H1 (cell line): ENCODE data around the gene EBF3. TPM values are rescaled to one million over a fixed set of nuclear protein-coding genes. Genes with fewer than 3 reads are reported as not detected.

Experiments
- ATF3 ChIP-seq: IDR thresholded peaks from 2 replicates; pipeline ENCODE4 v1.6.1; 2011; ENCODE audit warnings: low read depth, mild to moderate bottlenecking, low read length; ENCODE audit not compliant: insufficient read depth
- BCL11A ChIP-seq, 2 experiments: IDR thresholded peaks; one replicate each; pipeline ENCODE4 v1.6.1; 2011; ENCODE audit warnings: low read depth in 2 of 2, low read length in 2 of 2, mild to moderate bottlenecking in 2 of 2
- CHD7 ChIP-seq: fragments of 300-600 bp; sonication (generic); IDR thresholded peaks from 2 replicates; pipeline ENCODE4 v1.7.1; 2012; ENCODE audit warnings: low read length, moderate library complexity, mild to moderate bottlenecking, inconsistent platforms; ENCODE audit not compliant: insufficient replicate concordance
- HDAC2 ChIP-seq, 2 experiments: fragments of 300-600 bp in 1 of 2; sonication (generic) in 1 of 2; IDR thresholded peaks; 2 replicates each; pipeline ENCODE4 v1.6.1; 2011 to 2012; ENCODE audit warnings: low read depth in 2 of 2, low read length in 2 of 2, mild to moderate bottlenecking in 2 of 2, moderate library complexity in 2 of 2, borderline replicate concordance in 1 of 2, inconsistent platforms in 1 of 2
- KDM5A ChIP-seq: fragments of 200-600 bp; IDR thresholded peaks from 2 replicates; pipeline ENCODE4 v1.7.1; 2012; ENCODE audit warnings: mild to moderate bottlenecking, low read length, inconsistent platforms, mixed read lengths
- NRF1 ChIP-seq: IDR thresholded peaks from 2 replicates; pipeline ENCODE4 v1.6.1; 2011; ENCODE audit warnings: mild to moderate bottlenecking, low read depth, low read length, improper control_type of control experiment
- PHF8 ChIP-seq: fragments of 200-600 bp; sonication (generic); conservative IDR thresholded peaks from 2 replicates; pipeline ENCODE4 v1.7.1; 2012; ENCODE audit warnings: low read depth, mild to moderate bottlenecking, inconsistent platforms, low read length, moderate library complexity
- POLR2A ChIP-seq, 2 experiments: IDR thresholded peaks; 1 replicate in 1 of 2; 2 replicates in 1 of 2; pipeline ENCODE4 v1.6.1; 2011; ENCODE audit warnings: low read depth in 2 of 2, low read length in 2 of 2, mild to moderate bottlenecking in 2 of 2; ENCODE audit errors: control extremely low read depth in 1 of 2
- RAD21 ChIP-seq, 2 experiments: IDR thresholded peaks in 1 of 2; conservative IDR thresholded peaks in 1 of 2; 2 replicates each; pipeline ENCODE4 v1.6.1; 2011; ENCODE audit warnings: low read depth in 2 of 2, low read length in 2 of 2, improper control_type of control experiment in 1 of 2, inconsistent platforms in 1 of 2, mild to moderate bottlenecking in 1 of 2, moderate library complexity in 1 of 2
- RBBP5 ChIP-seq: IDR thresholded peaks from 2 replicates; pipeline ENCODE4 v1.7.1; 2012; ENCODE audit warnings: low read depth, mild to moderate bottlenecking, inconsistent platforms, low read length, moderate library complexity, borderline replicate concordance
- polyA plus RNA-seq, 7 experiments: library from polyadenylated mRNA; depleted of rRNA in 3 of 7; stranded (reverse) in 5 of 7; unstranded in 2 of 7; fragments of >200 nt in 5 of 7; fragments of 200-250 nt in 2 of 7; gene quantifications; 1 replicate in 5 of 7; 2 replicates in 1 of 7; 4 replicates in 1 of 7; pipeline versions ENCODE4 v1.2.1 to v1.2.3, GENCODE V29; 2011 to 2013; ENCODE audit warnings: missing spikeins in 2 of 7, mixed read lengths in 2 of 7
- total RNA-seq: library from RNA; stranded (reverse); fragmentation: NEBNext Ultra II Directional; extraction: Animal tissue kit (Norgen Biotek cat#: 25700); gene quantifications from 2 replicates; pipeline ENCODE4 v1.2.1, GENCODE V29; 2021

The EBF3 gene
- total and polyA plus RNA-seq, 2 of the 8 experiments (the other 6 are each of a cell fraction or from before 2014, with no cell fraction given) = 0.08 to 0.26 TPM

- TF ChIP-seq CHD7 (no peak), ATF3 (no peak), PHF8 (no peak), BCL11A (IDR thresholded peaks at IDR 0.05; ENCODE audit: low read depth in 2 of 2, low read length in 2 of 2) (no peak), KDM5A (no peak), POLR2A (IDR thresholded peaks at IDR 0.05; ENCODE audit: control extremely low read depth in 1 of 2, low read depth in 2 of 2, low read length in 2 of 2) (no peak), RBBP5 (no peak), RAD21 (IDR thresholded peaks at IDR 0.05 in 1 of 2, conservative IDR thresholded peaks at IDR 0.05 in 1 of 2; ENCODE audit: low read depth in 2 of 2, low read length in 2 of 2) (no peak), NRF1 (no peak), HDAC2 (IDR thresholded peaks at IDR 0.05; ENCODE audit: borderline replicate concordance in 1 of 2, low read depth in 2 of 2, low read length in 2 of 2) (no peak)
These were observed 39.1 kb upstream of the EBF3 start (continued) for GRCh38 chr10:130003166-130003565.
